Stimulated activated CD8-positive, alpha-beta memory T cell treated with anti-CD3 and anti-CD28 coated beads, Interleukin-7, amount 100 ng/mL, for 1 hour (primary cell): ENCODE results near the gene GFRA1.

Source experiments
- DNase-seq, 2 donors: peaks; one replicate each; pipeline ENCODE4 v3.0.0-alpha.2; 2020; ENCODE audit warnings: low read depth in 2 of 2

Gene GFRA1

DNA sequence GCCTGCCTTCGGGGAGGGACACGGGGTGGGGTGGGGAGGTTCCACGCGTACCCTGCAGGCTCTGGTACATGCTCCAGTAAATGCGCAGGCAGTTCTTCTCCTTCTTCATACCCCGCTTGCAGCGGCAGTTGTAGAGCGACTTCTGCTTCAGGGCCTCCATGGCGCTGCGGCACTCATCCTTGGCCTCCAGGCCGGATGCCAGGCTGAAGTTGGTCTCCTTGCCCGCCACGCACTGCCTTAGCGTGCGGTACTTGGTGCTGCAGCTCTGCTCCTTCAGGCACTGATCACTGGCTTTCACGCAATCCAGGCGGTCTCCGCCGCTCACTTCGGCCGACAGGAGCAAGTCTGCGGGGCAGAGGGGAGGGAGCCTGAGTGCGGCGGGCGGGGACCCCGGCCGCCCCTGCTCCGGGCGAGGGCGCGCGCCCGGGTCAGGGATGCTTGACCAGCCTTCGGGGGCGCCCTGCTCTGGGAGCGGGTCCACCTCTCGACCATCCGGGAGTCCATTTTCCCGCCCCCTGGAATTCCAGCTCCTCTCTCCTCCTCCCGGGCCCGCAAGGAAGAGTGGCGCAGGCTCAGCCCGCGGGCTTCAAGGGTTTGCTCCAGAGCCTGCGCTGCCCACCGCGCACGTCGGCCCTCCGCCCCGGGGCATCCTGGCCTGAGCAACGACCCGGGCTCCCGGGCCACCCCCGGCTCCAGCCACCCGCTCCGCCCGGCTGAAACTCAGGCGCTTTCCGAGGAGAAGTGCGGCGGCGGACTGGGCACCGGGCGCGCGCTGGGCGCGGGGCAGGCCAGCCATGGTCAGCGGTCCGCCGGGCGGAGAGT, 2.0 kb downstream of the GFRA1 start:
- DNase-seq = no peak

DNA sequence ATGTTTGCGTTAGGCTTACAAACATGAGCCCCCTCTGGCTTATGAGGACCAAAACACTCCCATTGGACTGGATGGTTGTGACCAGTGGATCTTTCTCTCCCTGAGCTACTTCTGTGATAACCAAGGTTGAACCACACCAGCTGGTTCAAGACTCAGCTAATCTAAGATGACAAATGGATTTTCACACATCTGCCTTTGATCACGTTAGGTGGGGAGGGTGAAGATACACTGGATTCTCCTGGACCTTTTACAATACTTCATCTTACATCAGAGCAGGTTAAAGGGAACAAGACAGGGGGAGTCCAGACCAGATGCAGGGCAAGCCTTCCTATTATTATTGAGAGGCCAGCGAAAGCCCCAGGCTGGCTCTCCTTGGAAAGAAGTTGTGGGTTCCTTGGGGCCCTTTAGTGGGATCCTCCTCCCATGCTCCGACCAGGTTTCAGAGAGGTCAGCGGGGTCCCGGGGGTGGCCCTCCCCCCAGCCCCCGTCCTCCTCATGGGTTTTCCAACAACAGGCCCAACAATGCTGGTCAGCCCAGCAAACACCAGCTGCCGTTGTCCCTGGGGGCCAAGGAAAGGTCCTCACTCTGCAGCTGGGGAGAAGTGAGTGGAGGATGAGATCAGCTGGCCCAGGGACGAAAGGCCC, 2.8 kb downstream of the GFRA1 start:
- DNase-seq = no peak

DNA sequence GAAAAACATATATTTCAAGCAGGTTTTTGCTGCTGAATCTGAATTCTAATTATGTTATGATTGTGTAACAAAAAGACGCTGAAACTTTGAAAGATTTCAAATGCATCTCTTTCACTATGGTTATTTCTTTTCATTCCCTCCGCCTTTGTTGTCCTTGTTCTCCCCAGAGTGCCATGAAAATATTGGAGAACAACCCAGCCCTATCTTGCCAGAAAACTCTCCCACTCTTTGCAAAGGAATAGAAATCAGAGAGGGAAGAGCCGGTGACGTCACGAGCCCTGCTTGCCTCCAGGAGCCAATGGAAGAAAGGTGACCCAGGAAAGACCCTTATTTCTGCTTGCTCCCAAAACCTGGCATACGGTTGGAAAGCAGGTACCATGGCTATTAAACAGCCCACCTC, 3.4 kb downstream of the GFRA1 start:
- no peak for DNase-seq

DNA sequence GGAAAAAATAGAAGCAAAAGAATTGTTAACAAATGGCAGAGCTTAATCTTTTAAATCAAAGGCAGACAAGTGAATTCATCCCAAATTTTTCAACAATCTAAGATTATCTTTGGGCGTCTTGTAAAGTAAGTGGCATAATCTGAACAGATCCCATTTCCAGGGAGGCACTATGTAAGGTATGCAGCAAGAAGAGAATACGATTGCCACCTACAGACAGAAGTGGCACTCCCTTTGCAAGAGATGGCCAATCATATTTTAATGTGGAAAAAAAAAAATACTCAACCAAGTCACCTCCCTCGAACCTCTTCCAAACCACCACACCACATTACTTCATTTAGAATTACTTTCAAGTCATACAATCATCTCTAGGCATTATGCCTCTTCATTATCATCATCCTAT, 4.0 kb downstream of the GFRA1 start:
- no peak for DNase-seq

DNA sequence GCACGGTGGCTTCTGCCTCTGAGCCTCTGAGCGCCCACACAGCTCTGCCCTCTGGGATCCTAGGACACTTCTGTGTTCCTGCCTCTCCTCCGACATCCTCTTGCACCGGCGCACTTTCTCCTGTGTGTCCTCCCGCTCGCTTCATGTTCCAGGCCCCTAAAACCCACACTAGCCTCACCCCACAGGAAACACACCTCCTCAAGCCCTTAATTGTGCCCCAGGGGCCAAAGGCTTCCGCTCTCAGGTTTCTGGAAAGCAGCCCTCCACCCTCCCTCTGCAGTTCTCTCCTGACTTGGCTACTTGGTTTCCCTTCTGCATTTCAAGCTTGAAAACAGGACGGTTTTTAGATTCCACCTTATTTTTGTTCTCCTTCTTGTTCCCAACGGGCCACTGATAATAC, 7.3 kb downstream of the GFRA1 start:
- DNase-seq = no peak

DNA sequence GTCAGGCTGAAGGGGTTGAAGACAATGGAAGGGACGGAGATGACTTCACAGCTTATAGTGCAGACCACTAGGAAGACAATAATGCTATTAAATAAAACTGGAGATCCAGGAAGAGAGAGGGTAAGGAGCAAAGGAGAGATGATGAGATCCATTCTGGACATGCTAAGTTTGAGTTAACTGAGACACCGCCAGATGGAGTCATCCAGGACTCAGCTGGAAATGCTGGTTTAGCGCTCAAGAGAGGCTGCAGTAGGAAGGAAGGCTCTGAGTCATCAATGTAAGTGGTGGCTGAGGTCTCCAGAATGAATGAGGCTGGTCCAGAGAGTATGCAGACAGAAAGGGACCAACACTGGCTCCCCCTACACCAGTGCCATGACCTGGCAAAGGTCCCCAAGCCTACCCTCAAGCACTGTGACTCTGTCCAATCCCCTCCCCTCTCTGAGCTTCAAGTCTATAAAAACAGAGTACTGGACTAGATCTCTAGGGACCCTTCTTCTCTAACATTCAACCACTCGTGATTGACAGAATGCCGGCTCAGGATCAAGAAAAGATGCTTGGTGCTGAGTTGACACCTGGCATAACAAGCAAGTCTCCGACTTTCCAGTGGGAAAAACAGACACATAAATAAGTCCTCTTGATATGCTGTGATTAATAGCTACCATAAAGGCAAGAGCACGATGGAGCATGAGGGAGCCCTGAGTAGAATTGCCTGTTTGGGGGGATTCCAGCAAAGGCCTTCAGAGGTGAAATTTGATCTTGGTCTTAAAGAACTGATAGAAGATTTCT, 8.9 kb downstream of the GFRA1 start:
- DNase-seq = no peak

DNA sequence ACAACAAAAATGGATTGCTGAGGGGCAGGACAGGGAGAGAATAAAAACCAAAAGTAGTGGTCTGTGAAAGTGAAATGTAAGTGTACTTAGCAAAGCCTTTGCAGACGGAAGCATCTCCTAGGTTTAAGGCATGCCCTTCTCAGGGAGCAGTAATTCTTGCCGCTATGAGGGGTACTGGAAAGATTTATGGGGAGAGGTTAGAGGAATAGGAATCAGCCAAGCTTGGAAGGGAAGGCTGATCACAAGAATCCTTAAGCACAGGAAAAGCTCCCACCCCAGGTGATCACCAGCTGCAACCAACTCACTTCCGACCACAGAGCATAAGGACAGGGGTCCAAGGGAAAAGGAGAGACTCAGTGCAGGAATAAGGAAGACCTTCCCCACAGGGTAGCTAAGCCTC, 10.3 kb downstream of the GFRA1 start:
- no peak for DNase-seq

DNA sequence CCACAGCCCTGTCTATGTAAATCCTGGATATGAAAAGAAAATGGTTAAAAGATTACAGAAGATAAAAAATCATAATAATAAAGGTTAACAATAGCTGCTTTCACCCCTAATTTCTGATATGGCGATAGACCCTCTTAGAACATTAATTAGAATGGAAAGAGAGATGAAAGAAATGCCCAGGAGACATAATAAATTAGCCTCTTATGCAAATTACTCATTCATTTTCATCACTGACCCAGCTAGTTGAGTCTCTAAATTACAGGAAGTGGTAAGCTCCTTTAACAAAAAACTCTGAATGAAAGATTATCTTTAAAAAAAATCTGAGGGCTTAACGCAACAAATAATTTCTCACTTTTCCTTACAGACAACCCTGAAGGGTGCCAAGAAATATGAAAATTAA, 12.4 kb downstream of the GFRA1 start:
- no peak for DNase-seq

DNA sequence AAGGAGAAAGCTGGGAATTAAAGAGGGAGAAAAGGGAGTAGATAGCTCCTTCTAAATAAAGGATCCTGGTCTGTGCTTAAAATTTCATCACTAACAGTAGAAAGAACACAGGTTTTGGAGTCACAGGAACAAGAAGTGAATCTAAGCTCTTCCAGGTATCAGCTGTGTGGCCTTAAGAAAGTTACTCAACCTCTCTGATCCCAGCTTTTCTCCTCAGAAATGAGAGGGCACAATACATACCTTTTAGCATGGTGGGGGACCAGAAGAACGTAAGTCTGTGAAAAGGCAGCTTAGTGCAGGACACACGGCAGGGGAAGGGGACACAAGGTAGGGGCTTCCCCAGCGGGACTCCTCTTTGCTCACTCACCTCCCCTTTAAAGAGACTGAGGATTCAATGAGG, 13.4 kb downstream of the GFRA1 start:
- DNase-seq = no peak

DNA sequence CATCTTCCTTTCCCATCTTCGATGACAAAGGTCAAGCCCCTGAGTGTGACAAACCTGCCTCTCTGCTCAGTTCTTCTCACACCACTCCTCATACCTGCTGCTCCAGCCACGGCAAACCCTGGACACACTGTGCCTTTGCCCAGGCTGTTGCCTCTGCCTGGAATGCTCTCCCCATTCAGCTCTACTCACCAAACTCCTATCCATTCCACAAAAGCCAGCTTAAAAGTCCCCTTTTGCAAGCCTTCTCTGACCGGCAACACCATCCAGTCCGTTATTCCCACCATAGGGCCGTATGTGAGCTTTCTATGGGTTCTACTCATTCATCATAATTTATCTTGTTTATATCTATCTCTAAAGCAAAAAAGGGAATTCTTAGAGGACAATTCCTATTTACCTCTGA, 15.2 kb downstream of the GFRA1 start:
- no peak for DNase-seq

DNA sequence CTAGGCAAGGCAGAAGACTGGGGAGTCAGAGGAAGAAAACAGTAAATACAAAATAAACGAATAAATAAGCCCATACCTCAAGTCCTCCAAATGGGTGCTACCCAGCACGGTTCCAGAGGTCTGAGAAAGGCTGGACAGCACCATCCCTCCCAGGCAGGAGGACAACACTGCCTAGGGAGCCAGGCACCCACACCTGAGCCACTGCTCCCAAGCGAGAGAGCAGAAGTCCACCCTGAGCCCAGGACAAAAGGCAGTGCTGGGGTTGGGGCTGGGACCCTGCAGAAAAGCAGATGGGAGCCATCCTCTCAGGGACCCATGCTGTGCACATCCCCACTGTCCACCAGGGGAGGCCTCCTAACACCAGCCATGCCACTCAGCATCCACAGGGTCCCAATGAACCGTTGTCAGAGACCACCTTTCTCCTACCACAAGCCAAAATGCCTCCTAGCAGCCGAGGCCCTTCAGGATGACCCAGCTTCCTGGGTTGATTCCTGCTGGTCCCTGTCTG, 16.2 kb downstream of the GFRA1 start:
- no peak for DNase-seq

DNA sequence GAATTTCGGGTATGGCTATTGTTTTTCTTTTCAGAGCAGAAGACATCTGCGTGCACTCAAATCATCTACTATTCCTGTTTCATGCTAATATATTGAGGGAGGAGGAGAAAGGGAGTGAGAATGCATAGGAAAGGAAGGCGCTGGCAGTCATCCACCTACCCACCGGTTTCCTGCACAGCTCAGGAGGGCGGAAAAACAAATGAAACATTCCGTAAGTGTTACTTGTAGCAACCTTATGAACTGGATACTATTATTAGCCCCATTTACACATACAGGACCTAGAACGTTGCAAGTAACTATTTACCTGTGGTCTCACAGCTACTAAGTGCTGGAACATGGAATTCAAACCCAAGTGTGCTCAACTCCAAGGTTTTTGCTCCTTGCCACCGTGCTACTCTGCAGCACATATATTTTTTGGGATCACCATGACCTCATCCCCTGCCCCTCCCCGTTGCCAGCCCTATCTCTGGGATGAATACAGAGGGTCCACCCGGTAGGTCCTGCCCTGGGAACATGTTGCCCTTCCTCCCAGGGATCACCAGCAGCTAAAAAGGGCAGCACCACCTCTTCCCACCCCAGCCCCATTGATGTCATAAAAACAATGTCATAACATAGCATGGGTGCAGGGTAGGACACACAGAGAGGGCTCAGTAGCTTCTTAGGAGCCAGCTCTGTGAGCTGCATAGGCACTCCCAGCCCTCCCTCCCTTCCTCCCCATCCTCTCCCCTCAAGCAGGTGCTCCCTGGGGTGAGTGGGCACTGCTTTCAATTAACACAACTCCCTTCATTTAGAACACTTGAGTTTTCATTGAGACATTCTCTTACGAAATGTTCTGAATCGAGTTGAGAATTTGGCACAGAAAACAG, 16.9 kb downstream of the GFRA1 start:
- DNase-seq = no peak

DNA sequence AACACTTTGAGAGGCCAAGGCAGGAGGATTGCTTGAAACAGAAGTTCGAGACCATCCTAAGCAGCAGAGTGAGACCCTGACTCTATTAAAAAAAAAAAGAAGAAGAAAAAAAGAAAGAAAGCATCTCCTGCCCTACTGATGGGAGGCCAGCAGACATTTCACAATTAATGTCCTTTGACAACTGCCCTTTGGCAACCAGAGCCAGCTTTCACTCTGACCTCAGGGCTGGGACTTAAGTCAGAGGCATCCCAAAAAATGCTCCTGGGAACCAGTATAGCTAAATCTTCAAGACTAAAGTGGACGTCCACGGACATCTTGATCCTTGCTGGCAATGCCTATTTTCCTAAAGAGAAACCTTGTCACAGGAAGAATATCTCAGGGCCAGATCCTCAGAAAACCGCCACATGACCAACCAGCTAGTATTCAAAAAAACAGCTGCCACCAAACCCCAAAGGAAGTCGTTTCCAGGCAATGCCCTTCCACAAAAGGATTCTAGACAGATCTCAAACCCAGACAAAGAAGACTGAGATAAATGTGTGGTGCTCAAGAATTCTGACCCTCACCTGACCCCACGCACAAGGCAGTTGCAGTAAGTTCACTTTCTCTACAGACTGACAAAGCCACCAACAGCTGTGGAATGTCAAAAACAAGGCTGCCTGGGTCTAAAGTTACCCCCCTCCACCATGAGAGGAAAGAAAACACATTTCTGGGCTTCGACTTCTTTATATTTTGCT, 18.4 kb downstream of the GFRA1 start:
- no peak for DNase-seq

DNA sequence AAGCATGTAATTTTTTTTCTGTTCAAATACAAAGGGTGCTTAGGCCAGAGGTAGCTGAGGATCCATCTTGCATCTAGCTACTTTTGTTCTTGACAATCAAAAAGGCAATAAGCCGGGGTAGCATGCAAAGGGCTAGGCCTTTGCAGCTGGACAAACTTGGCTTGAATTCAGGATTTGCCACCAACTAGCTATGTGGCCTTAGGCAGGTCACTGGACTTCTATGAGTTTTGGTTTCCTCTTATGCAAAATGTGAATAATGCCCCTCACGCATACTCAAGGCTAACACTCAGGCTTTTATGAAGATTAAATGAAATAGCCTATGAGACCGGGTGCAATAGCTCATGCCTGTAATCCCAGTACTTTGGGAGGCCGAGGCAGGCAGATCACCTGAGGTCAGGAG, 19.3 kb downstream of the GFRA1 start:
- DNase-seq = no peak

DNA sequence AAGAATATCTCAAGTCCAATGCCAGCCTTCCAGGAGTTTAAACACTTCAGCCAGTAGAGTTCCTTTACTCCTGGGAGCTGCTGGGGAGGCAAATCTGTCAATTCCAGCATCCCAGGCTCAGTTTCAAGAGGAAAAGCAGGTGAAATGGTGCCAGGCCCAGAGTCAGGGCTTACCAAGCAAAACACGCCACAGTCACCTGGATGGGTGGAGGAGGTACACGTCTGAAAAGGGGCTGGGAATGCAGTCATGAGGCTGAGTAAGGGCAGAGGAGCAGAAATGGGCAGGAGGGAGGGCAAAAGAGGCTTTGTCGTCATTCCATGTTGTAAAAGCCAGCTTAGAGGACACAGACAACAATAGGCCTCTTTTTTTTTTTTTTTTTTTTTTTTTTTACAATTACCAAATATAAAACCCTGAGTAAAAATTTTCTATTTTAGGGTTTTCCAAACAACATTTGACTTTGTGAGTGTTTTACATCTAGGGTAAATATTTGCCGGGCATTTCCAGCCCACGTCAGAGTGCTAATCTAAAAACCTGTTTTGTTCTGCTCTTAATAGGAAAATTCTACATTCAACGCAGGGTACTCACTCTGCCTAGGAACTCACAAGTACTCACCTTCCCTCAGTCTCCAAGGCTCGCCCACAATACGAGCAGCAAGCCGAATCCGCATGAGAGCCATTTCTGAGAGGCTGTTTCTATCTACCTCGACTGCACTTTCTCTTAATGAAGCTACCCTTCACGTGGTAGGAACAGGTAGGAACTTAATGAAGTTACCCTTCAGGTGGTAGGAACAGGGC, 21.2 kb downstream of the GFRA1 start:
- no peak for DNase-seq

DNA sequence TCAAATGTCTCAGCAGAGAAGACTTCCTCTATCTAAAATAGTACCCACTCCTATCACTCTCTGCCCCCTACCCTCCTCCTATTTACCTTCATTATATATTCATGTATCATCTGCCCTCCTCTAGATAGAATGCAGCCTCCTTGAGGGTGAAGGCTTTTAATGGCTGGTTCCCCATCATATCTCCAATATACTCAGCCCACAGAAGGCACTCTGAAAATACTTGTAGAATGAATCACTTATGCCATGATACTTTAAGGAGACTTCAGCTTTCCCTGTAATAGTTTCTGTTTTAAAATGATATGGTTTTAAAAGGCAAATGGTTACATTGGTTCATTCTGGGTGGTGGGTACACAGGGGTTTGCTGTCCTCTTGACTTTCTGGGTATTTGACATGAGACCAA, 25.3 kb downstream of the GFRA1 start:
- no peak for DNase-seq

DNA sequence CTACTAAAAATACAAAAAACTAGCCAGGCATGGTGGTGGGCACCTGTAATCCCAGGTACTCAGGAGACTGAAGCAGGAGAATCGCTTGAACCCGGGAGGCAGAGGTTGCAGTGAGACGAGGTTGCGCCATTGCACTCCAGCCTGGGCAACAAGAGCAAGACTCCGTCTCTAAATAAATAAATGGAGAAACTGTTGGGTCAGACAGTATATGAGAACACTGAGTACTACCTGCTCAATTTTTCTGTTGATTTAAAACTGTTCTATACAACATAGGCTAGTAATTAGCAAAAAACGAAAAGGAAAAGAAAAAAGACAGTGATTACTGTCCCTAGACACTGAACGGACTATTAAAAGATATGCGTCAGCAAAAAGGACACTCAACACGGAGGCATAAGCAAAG, 26.7 kb downstream of the GFRA1 start:
- no peak for DNase-seq

DNA sequence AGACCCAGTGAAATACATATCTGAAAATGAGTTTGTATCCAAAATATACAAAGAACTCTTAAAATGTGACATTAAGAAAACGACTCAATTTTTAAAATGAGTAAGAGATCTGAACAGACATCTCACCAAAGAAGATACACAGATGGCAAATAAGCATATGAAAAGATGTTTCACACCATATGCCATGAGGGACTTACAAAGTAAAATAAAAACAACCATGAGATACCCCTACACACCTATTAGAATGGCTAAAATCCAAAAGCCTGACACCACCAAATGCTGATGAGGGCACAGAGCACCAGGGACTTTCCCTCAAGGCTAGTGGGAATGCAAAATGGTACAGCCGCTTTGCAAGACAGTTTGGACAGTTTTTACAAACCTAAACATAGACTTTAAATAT, 27.9 kb downstream of the GFRA1 start:
- no peak for DNase-seq

DNA sequence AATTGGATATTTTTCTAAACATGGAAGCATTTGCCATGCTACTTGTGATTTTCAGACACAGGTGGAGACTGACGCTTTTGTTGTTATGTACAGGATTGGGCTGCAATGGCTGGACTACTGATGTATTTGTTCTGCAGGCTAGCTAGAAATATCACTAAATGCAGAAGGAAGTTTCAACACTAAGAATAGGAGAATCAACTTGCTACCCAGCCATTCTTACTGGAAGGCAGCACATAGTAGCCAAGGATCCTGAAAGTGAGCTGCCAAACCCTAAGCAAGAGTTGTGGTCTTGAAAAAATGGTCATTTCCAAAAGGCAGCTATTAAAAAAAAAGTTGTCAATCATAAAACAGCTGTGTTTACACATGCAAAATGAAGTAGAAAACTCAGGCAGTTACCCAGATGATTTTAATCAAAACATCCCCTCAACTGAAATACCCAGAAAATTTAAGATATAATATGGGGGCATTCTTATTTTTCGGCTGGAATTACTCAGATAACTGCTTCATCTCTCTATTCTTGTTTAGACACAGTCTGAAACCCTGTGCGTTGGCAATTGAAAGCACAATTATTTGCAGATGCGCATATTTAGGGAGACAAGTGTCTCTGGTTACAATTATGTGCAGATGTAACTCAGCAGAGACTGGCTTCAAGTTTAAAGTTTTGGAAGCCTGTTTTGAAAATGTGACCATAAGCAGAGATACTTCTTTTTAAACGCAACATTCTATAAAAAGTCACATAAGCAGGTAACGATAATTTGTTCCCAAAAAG, 31.2 kb downstream of the GFRA1 start:
- no peak for DNase-seq
